Choroid plexus epithelial cell (primary cell): Measurements from ENCODE around the gene LRRC3.

Experiments
- DNase-seq: peaks from one replicate; pipeline ENCODE4 v3.0.0-alpha.2; 2010; ENCODE audit warnings: low read depth
- H3K4me3 ChIP-seq: 2 replicates; pipeline ENCODE4 v1.5.1; 2011; ENCODE audit warnings: low read depth, mild to moderate bottlenecking, control low read depth, low read length, moderate library complexity
- CTCF ChIP-seq: conservative IDR thresholded peaks from 2 replicates; pipeline ENCODE4 v1.5.1; 2011; ENCODE audit warnings: low read depth, mild to moderate bottlenecking, control low read depth, inconsistent platforms, low read length, moderate library complexity

LRRC3 gene

DNA sequence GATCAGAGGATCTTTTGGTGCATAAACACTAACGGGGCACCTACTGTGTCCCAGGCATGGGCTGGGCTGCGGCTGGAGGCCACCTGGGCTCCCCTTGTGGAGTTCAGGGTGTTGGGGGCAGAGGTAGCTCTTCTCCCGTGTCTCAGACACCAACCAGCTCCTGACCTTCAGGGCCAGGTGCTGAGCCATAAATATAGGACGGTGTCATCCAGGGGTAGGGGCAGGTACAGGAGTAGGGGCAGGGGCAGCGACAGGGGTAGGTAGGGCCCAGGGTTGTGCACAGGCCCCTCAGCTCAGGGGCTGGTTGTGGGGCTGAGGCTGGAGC is 18.0 kb upstream of the LRRC3 start:
- H3K4me3 ChIP-seq: no peak overlapping the region
- no peak for TF ChIP-seq CTCF
- DNase-seq: no peak

DNA sequence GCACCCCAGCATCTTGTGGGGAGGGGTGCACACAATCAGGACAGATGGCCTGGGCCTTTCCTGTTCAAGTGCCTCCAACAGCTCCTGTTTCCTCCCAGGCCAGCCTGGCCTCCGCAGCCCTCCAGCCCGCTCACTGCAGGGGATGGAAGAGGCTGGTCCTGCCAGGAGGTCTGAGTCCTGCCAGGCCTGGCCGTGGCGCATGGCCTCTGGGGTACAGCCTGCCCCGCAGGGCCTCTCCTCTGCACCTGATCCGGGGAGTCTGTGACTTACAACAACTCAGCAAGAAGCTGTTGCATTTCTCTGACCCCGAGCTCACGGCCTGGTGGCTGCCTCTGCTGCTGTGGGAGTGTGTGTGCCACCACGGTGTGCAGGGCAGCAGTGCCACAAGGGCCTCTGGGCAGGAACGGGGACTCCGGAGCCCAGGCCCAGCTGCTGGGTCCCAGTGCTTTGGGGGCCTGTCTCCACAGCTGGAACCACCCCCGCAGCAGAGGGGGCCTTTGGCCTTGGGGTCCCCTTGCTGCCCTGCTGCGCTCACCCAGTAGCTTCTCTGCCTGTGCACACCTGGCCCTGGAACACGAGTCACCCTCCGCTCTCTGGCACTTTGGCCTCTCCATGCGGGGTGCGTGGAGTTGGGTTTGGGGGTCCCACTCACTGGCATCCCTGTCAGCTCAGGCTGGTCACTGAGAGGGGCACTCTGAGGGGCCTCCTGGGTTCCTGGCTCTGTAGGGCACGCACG is 17.4 kb upstream of the LRRC3 start:
- no peak for DNase-seq
- no peak for TF ChIP-seq CTCF

DNA sequence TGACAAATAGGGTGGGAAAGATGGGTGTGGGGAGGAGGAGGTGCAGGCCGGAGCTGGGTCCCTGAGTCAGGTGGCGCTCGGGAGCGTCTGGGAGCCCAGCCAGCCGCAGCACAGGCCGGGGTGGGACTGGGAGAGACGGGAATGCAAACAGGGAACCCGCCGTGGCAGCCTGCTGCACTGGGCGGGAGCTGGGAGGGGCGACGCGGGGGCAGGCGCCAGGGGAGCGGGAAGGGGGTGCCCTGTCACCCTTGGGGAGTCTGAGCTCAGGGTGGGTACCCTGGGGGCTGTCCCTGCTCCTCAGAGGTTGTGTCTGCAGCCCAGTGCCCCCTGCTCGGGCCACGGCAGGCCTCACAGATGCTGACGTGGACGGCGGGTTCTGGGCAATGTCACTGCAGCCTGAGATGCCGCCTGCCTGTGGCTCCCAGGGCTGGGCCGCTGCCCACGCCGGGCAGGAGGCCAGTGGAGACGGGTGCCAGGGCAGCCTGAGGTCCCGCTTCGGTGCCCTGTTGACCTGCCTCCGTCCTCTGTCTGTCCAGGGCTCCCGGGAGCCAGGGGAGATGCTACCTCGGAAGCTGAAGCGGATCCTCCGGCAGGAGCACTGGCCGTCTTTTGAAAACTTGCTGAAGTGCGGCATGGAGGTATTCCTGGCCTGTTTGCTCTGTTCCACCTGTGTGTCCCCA is 16.6 kb upstream of the LRRC3 start:
- DNase-seq: no peak
- H3K4me3 ChIP-seq: no peak overlapping the region
- no peak for TF ChIP-seq CTCF

More for the DNA sequence above, 17.4 kb upstream of the LRRC3 start:
- H3K4me3 ChIP-seq: no peak overlapping the region

- no peak for DNase-seq
- H3K4me3 ChIP-seq: no peak overlapping the region
- TF ChIP-seq CTCF: no peak
Observed at GRCh38 chr21:44439211-44439600, 16.1 kb upstream of the LRRC3 start.

DNA sequence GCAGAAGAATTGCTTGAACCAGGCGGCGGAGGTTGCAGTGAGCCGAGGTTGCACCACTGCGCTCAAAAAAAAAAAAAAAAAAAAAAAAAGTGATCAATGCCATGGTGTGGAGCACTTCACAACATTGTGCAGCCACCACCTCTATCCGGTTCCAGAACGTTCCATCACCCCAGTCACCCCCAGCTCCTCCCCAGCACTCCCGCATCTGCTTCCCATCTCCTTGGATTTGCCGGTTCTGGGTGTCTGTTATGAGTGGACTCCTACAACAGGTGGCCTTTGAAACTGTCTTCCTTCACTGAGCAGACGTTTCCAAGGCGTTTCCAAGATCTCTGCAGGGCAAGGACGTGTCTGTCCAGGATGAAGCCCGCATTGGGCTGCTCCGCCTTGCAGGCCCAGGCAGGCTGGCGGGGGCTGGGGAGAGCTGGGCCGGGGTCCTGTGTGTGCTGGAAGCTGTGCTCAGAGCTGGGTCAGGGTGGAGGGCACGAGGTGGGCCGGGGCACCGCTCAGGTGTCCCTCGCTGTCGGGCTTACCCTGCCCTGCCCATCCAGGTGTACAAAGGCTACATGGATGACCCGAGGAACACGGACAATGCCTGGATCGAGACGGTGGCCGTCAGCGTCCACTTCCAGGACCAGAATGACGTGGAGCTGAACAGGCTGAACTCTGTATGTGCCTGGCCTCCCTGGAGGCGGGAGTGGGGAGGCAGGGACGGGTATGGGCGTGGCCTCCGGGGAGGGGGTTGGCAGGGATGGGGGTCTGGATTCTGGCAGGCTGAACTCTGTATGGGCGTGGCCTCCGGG is 14.9 kb upstream of the LRRC3 start:
- no peak for TF ChIP-seq CTCF
- no peak overlapping the region for H3K4me3 ChIP-seq
- DNase-seq: no peak

GRCh38 chr21:44441041-44441400 is 14.3 kb upstream of the LRRC3 start:
- no peak for TF ChIP-seq CTCF

More at GRCh38 chr21:44441041-44441400, 14.3 kb upstream of the LRRC3 start:
- no peak overlapping the region for H3K4me3 ChIP-seq
- no peak for DNase-seq
